Stimulated activated CD8-positive, alpha-beta memory T cell treated with anti-CD3 and anti-CD28 coated beads, Interleukin-12 subunit alpha, Interleukin-12 subunit beta, amount 100 ng/mL, for 1 hour (primary cell): Measurements from ENCODE around the gene IRF5.

Experiments
- DNase-seq: peaks from one replicate; pipeline ENCODE4 v3.0.0-alpha.2; 2020; ENCODE audit warnings: low read depth

Gene IRF5

GRCh38 chr7:128919881-128920799 is 17.6 kb upstream of the IRF5 start:
- no peak for DNase-seq

- DNase-seq = no peak
Observed at GRCh38 chr7:128920913-128921582, 16.7 kb upstream of the IRF5 start.

DNA sequence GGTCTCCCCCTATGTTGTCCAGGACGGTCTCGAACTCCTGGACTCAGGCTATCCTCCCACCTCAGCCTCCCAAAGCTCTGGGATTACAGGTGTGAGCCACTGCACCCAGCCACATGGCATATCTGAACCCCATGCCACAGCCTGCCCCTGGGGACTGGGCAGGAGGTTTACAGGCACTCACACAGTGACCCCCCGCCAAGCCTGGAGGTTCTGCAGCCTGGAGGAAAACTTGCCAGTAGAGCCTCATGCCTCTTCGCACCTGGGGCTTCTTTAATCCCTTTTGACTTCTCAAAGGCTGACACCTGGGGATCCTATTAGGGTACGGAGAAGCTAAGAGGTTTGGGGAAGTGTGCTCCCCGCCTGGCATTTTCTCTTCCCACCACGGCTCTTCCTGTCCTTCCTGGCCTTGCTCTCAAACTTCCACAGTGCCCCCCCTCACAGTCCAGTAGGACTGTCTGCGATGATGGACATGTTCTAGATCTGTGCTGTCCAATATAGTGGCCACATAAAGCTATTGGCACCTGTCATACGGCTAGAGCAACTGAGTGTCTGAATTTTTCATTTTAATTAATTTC is 15.8 kb upstream of the IRF5 start:
- DNase-seq = no peak

GRCh38 chr7:128922496-128923410 is 15.0 kb upstream of the IRF5 start:
- DNase-seq = no peak

- DNase-seq = no peak
Observed at GRCh38 chr7:128923411-128923800, 14.3 kb upstream of the IRF5 start.

DNA sequence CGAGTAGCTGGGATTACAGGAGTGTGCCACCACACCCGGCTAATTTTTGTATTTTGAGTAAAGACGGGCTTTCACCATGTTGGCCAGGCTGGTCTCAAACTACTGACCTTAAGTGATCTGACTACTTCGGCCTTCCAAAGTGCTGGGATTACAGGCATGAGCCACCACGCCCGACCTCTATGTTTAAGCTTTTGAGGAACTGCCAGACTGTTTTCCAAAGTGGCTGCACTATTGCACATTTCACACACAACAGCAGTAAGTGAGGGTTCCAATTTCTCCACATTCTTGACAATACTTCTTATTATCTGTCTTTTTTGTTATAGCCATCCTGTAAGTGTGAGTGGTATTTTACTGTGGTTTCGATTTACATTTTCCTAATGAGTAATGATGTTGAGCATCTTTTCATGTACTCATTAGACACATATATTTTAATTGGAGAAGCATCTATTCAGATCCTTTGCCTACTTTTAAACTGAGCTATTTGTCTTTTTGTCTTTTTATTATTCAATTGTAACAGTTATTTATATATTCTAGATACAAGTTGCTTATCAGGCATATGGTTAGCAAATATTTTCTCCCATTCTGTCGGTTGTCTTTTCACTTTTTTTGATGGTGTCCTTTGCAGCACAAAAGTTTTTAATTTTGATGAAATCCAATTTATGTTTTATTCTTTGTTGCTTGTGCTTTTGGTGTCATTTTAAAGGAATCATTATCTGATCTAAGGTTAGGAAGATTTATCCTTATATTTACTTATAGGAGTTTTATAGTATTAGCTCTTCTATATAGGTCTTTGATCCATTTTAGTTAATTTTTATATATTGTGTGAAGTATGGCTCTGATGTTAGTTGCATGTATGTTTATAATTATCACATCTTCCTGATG is 12.8 kb upstream of the IRF5 start:
- DNase-seq = no peak

DNA sequence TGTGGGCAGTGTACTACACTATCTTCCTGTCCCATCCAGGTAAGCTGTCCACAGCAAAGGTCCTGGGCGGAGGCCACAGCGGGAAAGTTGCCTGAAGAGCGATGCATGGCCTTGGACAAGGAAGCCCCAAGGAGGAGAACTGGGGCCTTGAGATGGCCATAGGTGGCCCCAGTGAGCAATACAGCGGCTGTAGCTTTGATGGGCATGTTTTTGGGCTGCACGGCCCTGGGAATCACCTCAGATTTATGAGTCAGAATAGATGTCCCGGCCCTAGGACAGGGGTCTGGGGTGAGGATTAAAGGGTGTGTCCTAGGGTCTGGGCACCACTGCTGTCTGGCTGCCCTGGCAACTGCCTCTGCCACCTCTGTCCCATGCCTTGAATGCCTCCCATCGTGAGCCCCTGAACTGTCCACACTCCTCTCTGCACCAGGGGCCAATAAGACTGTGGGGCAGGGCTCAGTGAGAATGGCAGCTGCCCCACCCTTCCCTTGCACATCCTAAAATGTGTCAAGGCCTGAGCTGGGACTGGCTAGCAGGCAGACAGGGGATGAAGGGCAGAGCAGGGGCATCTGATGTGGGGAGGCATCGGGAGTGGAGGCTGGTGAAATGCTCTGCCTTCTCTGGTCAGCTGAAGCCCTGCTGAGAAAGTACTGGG is 9.4 kb upstream of the IRF5 start:
- no peak for DNase-seq

GRCh38 chr7:128928882-128929788 is 8.6 kb upstream of the IRF5 start:
- DNase-seq = no peak

GRCh38 chr7:128931190-128931798 is 6.4 kb upstream of the IRF5 start:
- no peak for DNase-seq

GRCh38 chr7:128931965-128932861 is 5.5 kb upstream of the IRF5 start:
- DNase-seq = no peak

DNA sequence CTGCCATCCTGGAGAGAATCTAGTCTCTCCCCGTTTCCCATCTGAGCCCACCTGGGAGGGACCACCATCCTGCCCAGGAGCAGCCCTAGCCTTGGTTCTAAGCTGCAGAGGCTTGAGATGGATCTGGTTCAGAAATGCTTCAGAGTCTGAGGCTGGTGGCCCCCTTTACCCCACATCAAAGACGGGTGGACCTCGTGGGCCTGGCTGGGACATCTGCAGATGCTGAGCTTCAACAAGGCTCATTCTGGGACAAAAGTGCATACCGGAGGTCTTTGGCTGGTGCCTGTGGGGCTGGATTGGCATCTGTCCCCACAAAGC is 4.9 kb upstream of the IRF5 start:
- DNase-seq = no peak

GRCh38 chr7:128933180-128933891 is 4.4 kb upstream of the IRF5 start:
- DNase-seq = no peak

DNA sequence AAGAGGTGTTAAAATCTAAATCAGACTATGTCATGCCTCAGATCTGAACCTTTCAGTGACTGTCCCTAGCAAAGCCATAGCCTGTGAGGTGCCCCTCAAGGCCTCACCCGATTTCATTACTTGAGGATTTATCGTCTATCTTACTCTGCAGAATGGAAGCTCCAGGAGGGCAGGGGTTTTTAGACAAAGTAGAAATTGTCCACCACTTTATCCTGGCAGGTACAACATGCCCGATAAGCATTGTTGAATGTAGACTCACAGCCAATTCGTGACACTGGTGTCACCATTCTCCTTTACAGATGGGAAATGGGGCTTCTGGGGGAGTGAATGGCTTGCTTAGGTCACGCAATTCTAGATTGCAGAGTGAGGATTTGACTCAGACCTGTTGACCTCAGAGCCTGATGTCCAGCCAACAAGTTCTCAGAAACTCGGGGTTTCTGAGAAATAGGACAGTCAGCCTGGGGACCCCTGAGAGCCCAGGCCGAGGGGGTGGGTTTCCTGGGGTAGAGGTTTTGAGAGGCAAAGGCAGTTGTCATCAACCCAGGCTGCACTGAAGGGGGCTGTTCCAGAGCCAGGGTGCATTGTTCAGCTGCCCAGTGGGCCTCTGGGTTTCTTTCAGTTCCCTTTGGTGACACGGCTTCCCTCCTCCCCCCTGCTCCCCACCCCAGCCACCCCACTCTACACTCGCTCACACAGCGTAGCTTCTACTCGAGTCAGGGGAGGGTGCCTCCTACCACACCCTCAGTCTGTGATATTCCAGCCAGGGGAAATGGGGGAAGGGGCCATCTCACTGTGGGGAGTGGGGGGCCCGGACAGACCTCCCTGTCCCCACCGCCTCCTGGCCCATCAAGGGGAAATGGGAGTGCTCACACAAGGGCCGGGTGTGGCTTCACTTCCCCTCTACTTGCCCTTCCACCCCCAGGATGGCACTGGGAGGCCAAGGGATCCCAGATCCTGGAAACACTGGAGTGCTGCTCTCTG is 3.1 kb upstream of the IRF5 start:
- no peak for DNase-seq

- no peak for DNase-seq
Observed at GRCh38 chr7:128935342-128935730, 2.4 kb upstream of the IRF5 start.

- no peak for DNase-seq
Observed at GRCh38 chr7:128936798-128937197, 929 bp upstream of the IRF5 start.

GRCh38 chr7:128937271-128937646 is 468 bp upstream of the IRF5 start:
- no peak for DNase-seq
